Nephron progenitor cell (in vitro differentiated cells): ENCODE data around the gene SDK1.

ENCODE experiments used
- DNase-seq: peaks from one replicate; pipeline ENCODE4 v3.0.0; 2021
- H3K27ac Mint-ChIP-seq: 2 replicates; pipeline ENCODE4 v1.8.0; 2021; ENCODE audit warnings: mild to moderate bottlenecking, moderate library complexity, mixed read lengths
- H3K27me3 Mint-ChIP-seq: 2 replicates; pipeline ENCODE4 v1.8.0; 2021; ENCODE audit warnings: mild to moderate bottlenecking, low read depth, mixed read lengths; ENCODE audit not compliant: poor library complexity
- H3K36me3 Mint-ChIP-seq: 2 replicates; pipeline ENCODE4 v1.8.0; 2021; ENCODE audit warnings: low read depth, mixed read lengths
- H3K4me1 Mint-ChIP-seq: 2 replicates; pipeline ENCODE4 v1.8.0; 2021; ENCODE audit warnings: mixed read lengths
- H3K4me3 Mint-ChIP-seq: 2 replicates; pipeline ENCODE4 v1.8.0; 2021; ENCODE audit warnings: mild to moderate bottlenecking, moderate library complexity, mixed read lengths
- H3K9me3 Mint-ChIP-seq: 2 replicates; pipeline ENCODE4 v1.8.0; 2021; ENCODE audit warnings: mild to moderate bottlenecking, moderate library complexity, mixed read lengths
- TF ChIP-seq, protein P1 (sequence below): fragments of 200-600 bp; sonication (generic); IDR thresholded peaks from 2 replicates; pipeline ENCODE4 v1.5.0; 2021; ENCODE audit warnings: antibody characterized with exemption

SDK1 gene

GRCh38 chr7:3787717-3788264 lies 486.7 kb downstream of the SDK1 start:
- Mint-ChIP-seq H3K4me1 (peaks cover 14% of the 10 kb centered on the region), H3K9me3 (peaks cover 22% of the 10 kb centered on the region), H3K4me3 (no peak overlapping the region), H3K27me3 (peaks cover 13% of the 10 kb centered on the region), H3K36me3 (peaks cover 6% of the 10 kb centered on the region), H3K27ac (peak overlapping the region; percentile 7)
- TF ChIP-seq, protein P1, sequence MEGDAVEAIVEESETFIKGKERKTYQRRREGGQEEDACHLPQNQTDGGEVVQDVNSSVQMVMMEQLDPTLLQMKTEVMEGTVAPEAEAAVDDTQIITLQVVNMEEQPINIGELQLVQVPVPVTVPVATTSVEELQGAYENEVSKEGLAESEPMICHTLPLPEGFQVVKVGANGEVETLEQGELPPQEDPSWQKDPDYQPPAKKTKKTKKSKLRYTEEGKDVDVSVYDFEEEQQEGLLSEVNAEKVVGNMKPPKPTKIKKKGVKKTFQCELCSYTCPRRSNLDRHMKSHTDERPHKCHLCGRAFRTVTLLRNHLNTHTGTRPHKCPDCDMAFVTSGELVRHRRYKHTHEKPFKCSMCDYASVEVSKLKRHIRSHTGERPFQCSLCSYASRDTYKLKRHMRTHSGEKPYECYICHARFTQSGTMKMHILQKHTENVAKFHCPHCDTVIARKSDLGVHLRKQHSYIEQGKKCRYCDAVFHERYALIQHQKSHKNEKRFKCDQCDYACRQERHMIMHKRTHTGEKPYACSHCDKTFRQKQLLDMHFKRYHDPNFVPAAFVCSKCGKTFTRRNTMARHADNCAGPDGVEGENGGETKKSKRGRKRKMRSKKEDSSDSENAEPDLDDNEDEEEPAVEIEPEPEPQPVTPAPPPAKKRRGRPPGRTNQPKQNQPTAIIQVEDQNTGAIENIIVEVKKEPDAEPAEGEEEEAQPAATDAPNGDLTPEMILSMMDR = no peak
- peak; percentile 13 for DNase-seq

GRCh38 chr7:3790803-3791202 lies 489.8 kb downstream of the SDK1 start:
- H3K27me3 Mint-ChIP-seq = peaks cover 13% of the 10 kb centered on the region
- TF ChIP-seq, protein P1 = no peak
- H3K27ac Mint-ChIP-seq = no peak overlapping the region
- H3K36me3 Mint-ChIP-seq = no peaks in the 10 kb centered on the region
- H3K4me3 Mint-ChIP-seq = no peak overlapping the region
- no peak for DNase-seq
- no peaks in the 10 kb centered on the region for H3K9me3 Mint-ChIP-seq
- peaks cover 14% of the 10 kb centered on the region for H3K4me1 Mint-ChIP-seq

- no peak overlapping the region for H3K4me3 Mint-ChIP-seq
- H3K4me1 Mint-ChIP-seq = peaks cover 14% of the 10 kb centered on the region
- peaks cover 13% of the 10 kb centered on the region for H3K27me3 Mint-ChIP-seq
- H3K27ac Mint-ChIP-seq = no peak overlapping the region
- no peak for DNase-seq
- no peaks in the 10 kb centered on the region for H3K36me3 Mint-ChIP-seq
- TF ChIP-seq, protein P1 = no peak
- H3K9me3 Mint-ChIP-seq = no peaks in the 10 kb centered on the region
These were observed 490.3 kb downstream of the SDK1 start for GRCh38 chr7:3791327-3791726.

DNA sequence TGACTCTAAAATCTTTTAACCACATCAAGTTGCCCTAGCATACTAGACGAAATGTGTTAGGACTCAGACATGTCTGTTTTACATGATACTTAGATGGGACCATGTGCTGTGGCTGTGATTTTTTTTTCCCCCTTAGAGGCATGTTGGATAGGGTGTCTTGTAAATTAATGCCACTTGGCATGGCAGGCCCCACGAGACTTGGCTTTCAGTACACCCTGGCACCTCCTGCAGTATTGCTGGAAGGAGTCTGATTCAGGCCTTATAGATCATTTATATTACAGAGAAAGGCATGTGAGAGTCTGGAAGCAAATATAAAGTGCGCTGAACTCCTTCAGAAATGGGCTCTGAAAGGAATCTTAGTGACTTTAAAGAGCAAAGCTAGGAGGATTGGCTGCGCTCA lies 494.1 kb downstream of the SDK1 start:
- Mint-ChIP-seq H3K9me3 (peaks cover 5% of the 10 kb centered on the region), H3K36me3 (no peaks in the 10 kb centered on the region), H3K27me3 (peaks cover 9% of the 10 kb centered on the region), H3K27ac (no peak overlapping the region), H3K4me3 (no peak overlapping the region), H3K4me1 (no peaks in the 10 kb centered on the region)
- DNase-seq = no peak
- TF ChIP-seq, protein P1 = no peak

- TF ChIP-seq, protein P1 = no peak
- Mint-ChIP-seq H3K4me3 (no peak overlapping the region), H3K36me3 (no peaks in the 10 kb centered on the region), H3K4me1 (no peaks in the 10 kb centered on the region), H3K27ac (no peak overlapping the region), H3K27me3 (peaks cover 9% of the 10 kb centered on the region), H3K9me3 (peaks cover 5% of the 10 kb centered on the region)
- DNase-seq = no peak
These were observed 494.7 kb downstream of the SDK1 start for GRCh38 chr7:3795781-3796180.

- Mint-ChIP-seq H3K27ac (no peak overlapping the region), H3K4me3 (no peak overlapping the region), H3K4me1 (no peaks in the 10 kb centered on the region), H3K27me3 (no peaks in the 10 kb centered on the region), H3K36me3 (peaks cover 3% of the 10 kb centered on the region), H3K9me3 (peaks cover 5% of the 10 kb centered on the region)
- no peak for DNase-seq
- TF ChIP-seq, protein P1 = no peak
These were observed 504.1 kb downstream of the SDK1 start for GRCh38 chr7:3805151-3805550.
